ENCODE data around the gene HDAC4. TPM values are rescaled to one million over a fixed set of nuclear protein-coding genes. Genes with fewer than 3 reads are reported as not detected.

Gene HDAC4
- polyA plus RNA-seq, 1 donor: 20.2 TPM

DNA sequence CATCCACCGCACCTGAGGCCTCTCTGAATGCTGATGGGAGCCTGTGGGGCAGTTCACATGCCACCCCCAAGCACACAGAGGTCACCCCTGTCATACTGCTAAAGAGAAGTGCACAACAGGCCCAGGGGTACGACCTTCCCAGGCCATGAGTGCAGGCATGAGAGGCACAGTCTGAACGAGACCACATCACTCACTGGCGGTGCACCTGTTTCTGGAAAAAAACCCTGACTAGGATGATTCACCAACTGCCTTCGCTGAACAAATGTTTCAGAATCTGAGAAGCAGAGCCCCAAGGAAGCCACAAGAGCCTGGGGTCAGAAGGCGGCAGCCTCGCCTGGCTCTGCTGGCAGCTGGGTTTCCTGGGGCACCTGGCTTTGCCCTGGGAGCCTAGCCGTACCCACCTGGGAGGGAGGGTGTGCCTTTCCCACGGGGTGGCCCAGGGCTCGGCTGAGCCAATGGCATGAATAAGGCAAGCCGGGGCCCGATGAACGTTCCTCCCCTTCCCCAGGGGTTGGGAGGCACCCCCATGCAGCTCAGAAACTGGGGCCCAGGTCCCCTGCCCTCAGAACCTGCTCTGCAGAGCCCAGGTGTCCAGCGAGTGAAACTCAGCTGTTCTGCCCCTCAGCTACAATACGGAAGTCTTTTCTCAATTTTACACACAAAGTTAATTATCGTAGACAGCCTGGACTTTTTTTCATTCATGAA is 73.8 kb downstream of the HDAC4 start:
- DNase-seq: no peak

GRCh38 chr2:239324456-239324855 is 76.4 kb downstream of the HDAC4 start:
- no peak for DNase-seq

- no peak for DNase-seq
Observed at GRCh38 chr2:239323447-239323846, 77.4 kb downstream of the HDAC4 start.

- no peak for DNase-seq
Observed at GRCh38 chr2:239322416-239323086, 78.3 kb downstream of the HDAC4 start.

- no peak for DNase-seq
Observed at GRCh38 chr2:239321596-239322415, 79.0 kb downstream of the HDAC4 start.

GRCh38 chr2:239318790-239319661 is 81.8 kb downstream of the HDAC4 start:
- DNase-seq: no peak

DNA sequence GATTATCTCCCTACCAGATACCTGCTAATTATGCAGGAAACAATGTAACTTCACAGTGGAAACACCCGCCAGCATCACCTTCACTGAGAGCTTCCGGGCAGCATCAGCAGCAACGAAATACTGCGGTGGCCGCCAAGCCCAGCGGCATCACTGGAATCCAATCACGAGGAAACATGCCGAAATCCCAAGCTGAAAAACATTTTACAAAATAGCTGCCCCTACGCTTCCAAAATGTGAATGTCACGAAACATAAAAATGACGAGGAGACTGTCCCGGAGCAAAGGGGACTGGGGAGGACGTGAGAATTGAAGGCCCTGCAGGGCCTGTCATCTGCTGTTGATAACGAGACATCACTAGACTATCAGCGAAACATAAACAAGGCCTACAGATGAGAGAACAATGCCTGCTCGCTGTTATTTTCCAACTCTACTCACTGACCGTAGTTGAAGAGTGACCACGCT is 82.6 kb downstream of the HDAC4 start:
- no peak for DNase-seq

GRCh38 chr2:239316562-239317465 is 84.0 kb downstream of the HDAC4 start:
- DNase-seq: no peak

DNA sequence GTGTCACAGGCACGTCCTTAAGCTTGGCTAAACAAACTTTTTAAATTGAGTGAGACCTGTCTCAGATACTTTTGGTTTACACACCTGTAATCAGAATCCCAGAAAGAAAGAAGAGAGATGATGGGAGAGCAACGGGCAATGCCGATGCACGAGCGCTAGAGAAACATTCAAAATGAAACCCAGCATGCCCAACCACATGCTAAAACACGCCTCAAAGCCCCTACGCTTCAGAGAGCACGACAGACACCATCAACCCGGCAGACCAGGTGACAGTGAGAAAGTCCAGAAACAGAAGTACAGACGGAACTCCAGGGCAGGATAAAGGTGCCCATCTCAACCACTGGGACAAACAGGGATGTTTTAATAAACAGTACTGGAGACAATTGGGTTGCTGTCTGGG is 85.5 kb downstream of the HDAC4 start:
- DNase-seq: no peak

GRCh38 chr2:239313776-239314175 is 87.0 kb downstream of the HDAC4 start:
- no peak for DNase-seq

- DNase-seq: no peak
Observed at GRCh38 chr2:239312741-239313667, 87.8 kb downstream of the HDAC4 start.

GRCh38 chr2:239312081-239312511 is 88.7 kb downstream of the HDAC4 start:
- DNase-seq: no peak

GRCh38 chr2:239311132-239312040 is 89.4 kb downstream of the HDAC4 start:
- no peak for DNase-seq

GRCh38 chr2:239310401-239311061 is 90.3 kb downstream of the HDAC4 start:
- DNase-seq: no peak

- no peak for DNase-seq
Observed at GRCh38 chr2:239309398-239310245, 91.2 kb downstream of the HDAC4 start.

DNA sequence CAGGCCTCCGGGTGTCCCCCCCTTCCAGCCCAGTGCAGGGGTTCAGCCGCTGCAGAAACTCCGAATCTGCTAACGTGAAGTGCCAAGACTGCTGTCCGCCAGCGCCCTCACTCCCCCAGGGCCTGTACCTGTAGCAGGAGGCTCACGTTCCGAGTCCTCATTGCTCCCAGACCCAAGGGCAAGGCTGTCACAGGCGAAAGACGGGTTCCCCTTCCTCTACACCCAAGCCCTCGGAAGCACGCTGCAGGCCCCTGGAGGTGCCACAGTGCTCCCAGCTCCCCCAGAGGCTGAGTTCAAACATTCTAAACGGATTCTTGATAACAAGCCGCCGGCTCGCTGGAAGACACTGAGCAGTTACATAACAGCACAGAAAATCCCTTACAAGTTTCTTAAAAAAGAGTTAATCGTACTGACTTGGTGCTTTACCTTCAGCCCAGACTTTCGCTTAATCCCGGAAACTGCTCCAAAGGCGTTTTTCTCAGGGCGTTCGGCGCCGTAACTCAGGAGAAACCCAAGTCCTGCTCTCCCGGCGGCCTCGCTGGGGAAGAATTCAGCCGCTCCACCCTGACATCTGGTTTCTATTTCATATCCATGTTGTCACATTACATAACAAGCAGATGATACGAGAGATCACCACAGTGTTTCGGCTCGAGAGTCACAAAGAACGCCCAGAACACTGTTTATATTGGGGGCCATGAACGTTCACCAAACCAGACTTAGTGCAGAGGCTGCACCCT is 92.0 kb downstream of the HDAC4 start:
- DNase-seq: peak; percentile 74

Measured in hindlimb muscle (tissue), 1 donor.